LNCAP (cell line): ENCODE data around the gene PPP2R2C.

Source experiments
- TF ChIP-seq, protein P1 (sequence below): fragments of 450-650 bp; IDR thresholded peaks from 2 replicates; pipeline ENCODE4 v1.5.1; 2017; ENCODE audit warnings: mild to moderate bottlenecking

PPP2R2C gene

DNA sequence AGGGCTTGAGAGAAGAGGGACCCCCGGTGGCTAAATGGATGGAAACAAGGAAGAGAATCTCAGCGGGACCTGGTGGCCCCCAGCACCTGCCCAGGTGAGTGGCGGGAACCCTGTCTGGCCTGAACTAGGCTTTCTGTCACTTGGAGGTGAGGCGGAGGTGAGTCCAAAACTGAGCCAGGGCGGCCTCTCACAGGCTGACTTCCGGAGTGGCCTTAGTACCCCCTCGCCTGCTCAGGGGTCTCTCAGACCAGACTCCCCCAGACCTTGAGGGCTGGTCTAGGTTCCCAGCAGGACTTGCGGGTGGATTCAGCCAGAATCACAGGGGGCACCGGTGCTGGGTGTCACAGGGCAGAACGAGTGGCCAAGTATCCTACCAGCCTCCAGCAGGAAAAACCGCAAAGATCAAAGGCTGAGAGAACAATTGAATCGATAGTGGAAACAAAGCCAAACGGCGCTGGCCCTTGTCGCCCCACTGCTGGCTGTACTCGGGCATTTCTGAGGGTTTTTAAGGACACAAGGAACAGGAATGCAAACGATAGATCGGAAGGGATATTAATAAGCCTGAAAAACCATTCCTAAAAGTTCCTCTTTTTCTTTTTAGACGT lies 135.0 kb downstream of the PPP2R2C start:
- TF ChIP-seq, protein P1, sequence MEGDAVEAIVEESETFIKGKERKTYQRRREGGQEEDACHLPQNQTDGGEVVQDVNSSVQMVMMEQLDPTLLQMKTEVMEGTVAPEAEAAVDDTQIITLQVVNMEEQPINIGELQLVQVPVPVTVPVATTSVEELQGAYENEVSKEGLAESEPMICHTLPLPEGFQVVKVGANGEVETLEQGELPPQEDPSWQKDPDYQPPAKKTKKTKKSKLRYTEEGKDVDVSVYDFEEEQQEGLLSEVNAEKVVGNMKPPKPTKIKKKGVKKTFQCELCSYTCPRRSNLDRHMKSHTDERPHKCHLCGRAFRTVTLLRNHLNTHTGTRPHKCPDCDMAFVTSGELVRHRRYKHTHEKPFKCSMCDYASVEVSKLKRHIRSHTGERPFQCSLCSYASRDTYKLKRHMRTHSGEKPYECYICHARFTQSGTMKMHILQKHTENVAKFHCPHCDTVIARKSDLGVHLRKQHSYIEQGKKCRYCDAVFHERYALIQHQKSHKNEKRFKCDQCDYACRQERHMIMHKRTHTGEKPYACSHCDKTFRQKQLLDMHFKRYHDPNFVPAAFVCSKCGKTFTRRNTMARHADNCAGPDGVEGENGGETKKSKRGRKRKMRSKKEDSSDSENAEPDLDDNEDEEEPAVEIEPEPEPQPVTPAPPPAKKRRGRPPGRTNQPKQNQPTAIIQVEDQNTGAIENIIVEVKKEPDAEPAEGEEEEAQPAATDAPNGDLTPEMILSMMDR = no peak

DNA sequence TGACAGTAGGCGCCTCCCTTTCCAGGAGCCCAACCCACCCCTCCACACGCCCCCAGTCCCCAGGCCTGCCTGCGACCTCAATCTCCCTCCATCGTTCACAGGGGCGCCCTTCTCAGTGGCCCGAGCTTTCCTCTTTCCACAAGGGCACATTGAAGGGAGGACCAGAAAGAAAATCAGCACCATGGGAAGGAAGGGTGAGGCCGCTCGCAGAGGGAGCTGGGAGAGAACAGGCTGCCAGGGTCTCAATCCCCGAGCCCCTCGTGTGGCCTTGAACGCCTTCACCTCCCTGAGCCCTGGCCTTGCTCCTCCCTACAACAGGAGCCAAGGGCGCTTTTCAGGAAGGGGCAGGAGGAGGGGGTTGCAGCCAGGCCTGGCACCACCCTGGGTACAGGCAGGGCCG lies 136.2 kb downstream of the PPP2R2C start:
- TF ChIP-seq, protein P1 = no peak

DNA sequence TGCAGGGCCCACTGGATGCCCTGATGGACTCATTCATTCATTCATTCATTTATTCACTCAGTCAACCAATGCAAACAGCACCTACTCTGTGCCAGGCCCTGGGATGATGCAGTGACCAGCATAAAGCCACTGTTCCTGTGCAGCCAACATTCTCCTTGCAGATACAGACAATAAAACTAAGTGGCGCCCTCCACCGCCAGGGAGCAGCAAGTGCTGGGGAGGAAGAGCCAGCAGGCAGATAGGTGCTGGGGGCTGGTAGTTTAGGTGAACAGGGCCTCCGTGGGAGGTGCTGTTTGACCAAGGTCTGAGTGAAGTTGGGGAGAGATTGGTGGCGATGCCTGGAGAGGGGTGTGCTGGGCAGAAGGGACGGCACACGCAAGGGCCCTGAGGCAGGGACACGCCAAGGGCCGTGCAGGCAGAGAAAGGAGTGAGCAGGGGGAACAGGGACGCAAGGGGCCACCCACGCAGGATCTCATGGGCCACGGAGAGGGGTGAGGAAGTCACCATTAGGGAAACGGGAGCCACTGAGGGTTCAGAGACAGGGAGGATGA lies 137.3 kb downstream of the PPP2R2C start:
- TF ChIP-seq, protein P1 = no peak

DNA sequence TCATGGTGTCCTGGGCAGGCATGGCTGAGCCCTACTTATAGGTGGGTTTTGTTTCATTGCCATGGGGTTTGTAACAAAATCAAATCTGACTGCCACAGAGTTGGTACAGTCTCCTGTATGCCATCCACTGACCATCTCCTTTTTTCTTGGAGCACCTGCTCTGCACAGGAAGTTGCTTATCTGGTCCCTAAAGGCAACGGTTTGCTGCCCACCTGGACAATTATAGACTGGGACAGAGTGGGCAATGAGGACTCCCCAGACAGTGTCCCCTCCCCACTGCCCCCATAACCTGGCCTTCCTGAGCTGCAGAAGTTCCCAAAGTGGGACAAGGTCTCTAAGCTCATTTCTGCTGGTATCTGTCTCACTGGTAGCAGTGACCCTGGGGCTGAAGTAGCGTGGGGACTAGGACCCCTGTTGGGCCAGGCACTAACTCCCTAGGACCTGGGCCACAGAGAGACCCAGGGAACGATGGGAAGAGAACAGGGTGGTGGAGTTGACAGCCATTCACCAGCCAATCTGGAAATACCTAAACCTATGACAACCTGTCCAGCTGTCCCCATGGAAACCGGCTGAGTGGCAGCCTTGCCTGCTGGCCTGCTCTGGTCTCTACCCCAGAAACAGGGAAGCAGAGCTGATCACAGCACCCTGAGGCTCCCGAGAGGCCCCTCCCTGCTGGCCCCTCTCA lies 138.1 kb downstream of the PPP2R2C start:
- TF ChIP-seq, protein P1 = no peak; the same call in 1 of the 2 replicates

DNA sequence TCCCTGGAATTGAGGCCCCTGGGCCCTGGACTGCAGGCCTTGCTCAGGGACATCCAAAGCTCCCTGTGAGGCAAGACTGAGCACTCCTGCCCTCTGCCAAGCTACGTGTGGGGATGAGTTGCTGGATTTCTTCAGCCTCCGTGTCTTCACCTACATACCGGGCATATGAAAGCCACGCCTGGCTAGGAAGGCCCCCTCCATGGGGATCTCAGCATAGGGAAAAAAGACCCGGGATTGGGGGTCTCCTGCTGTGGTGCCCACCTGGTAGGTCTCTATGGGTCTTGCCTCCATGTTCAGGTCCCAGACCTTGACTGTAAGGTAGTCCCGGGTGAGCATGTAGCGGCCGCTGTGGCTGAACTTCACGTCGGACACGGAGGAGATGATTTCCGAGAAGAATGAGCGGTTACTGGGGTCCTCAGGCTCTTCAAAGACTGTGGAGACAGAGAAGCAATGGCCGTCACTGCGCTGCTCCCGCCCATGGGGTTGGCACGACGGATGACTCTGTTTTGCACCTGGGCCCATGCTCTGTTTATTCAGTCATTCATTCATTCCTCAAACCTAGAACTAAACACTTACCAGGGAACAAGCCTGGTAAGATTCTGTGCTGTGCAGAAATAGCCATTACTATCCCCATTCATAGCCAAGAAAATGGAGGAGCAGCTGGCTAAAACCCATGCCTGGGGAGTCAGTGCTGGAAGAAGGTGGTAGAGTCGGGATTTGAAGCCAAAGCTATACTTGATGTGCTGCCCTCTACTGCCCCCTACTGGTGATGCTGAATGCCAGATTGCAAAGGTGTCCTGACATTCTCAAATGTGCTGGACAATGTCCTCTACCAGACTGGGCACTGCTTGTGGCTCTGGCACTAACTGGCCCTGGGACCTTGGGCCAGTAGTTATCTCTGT lies 138.9 kb downstream of the PPP2R2C start:
- TF ChIP-seq, protein P1 = peak; percentile 76

DNA sequence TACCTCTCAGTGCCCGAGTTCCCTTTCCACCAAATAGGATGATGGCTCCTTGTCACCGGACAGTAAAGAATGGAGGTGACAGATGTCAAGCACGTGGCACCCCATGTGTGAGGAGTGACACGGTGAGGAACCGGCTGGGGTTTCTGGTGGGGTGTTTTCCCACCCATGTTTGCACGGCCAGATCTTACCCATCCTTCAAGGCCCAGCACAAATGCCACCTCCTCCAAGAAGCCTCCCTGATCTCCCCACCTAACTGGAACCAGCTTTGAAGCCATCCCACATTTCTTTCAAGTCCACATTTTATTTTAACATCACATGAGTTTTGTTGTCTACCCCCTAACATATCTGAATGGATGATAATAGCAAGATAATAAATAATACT lies 139.8 kb downstream of the PPP2R2C start:
- TF ChIP-seq, protein P1 = no peak

DNA sequence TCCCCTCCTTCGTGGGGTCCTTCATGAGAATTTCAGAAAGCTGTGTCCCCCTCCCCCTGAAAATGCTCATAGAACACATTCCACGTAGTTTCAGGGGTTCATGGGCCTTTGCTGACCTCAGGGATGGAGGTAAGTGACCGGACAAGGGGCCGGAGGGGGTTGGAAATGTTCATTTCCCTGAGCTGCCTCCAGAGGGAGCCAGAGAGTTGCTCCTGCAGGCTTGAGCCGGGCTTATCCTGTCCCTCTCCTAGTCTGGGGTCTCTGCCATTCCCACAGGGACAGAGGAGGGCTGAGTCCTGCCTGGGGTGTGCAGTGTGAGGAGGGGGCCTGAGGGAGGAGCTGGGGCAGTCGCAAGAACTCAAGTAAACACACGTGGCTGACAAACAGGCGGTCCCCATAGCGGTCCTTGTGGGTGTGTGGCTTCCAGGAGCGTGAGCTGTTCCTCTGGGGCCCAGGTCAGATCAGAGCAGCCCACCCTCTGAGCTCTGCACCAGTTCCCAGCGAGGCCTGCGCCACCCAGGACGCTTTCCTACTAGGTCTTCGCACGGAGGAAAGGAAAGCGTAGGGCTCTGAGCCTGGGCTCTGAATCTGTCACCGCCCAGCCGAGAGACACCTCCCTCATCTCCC lies 140.3 kb downstream of the PPP2R2C start:
- TF ChIP-seq, protein P1 = peak; percentile 72
